Ascending aorta (tissue), 2 donors: ENCODE measurements around the gene PGPEP1. TPM values are rescaled to one million over a fixed set of nuclear protein-coding genes. Genes with fewer than 3 reads are reported as not detected.

Source experiments
- DNase-seq, 2 donors: peaks; one replicate each; pipeline ENCODE4 v3.0.0-alpha.2; 2019; ENCODE audit warnings: low spot score in 2 of 2
- H3K27ac ChIP-seq, 2 donors: fragments of 200-600 bp; sonication (generic); one replicate each; pipeline ENCODE4 v1.5.1; 2016 to 2017; ENCODE audit warnings: mild to moderate bottlenecking in 1 of 2
- H3K27me3 ChIP-seq: fragments of 200-600 bp; sonication (generic); one replicate; pipeline ENCODE4 v1.5.1; 2017
- H3K36me3 ChIP-seq, 2 donors: fragments of 200-600 bp; sonication (generic); one replicate each; pipeline ENCODE4 v1.5.1; 2016
- H3K4me1 ChIP-seq, 2 donors: fragments of 200-600 bp; sonication (generic); one replicate each; pipeline ENCODE4 v1.5.1; 2016 to 2017; ENCODE audit warnings: mild to moderate bottlenecking in 1 of 2
- H3K4me3 ChIP-seq, 2 donors: fragments of 200-600 bp; sonication (generic); one replicate each; pipeline ENCODE4 v1.5.1; 2016 to 2017; ENCODE audit warnings: mild to moderate bottlenecking in 1 of 2
- H3K9me3 ChIP-seq, 2 donors: fragments of 200-600 bp; sonication (generic); one replicate each; pipeline ENCODE4 v1.5.1; 2016
- intact Hi-C: fragments of 100-400 bp; cut with DNase I; formaldehyde crosslinking; loops from one replicate; pipeline ENCODE4 v1.15.1; 2023
- total RNA-seq: library from RNA; depleted of rRNA; stranded (reverse); fragments of >200 nt; gene quantifications from one replicate; pipeline ENCODE4 v1.1.0, GENCODE V29; 2016
- TF ChIP-seq, protein P1 (sequence below), 3 experiments: fragments of 200-600 bp in 2 of 3; fragments of 450-650 bp in 1 of 3; sonication (generic) in 2 of 3; IDR thresholded peaks; one replicate each; pipeline ENCODE4 v1.5.1; 2016 to 2019; ENCODE audit warnings: antibody characterized with exemption in 3 of 3, mild to moderate bottlenecking in 1 of 3, moderate library complexity in 1 of 3

PGPEP1 gene
- total RNA-seq, 1 donor from 2014 or later, result 14.8 TPM

DNA sequence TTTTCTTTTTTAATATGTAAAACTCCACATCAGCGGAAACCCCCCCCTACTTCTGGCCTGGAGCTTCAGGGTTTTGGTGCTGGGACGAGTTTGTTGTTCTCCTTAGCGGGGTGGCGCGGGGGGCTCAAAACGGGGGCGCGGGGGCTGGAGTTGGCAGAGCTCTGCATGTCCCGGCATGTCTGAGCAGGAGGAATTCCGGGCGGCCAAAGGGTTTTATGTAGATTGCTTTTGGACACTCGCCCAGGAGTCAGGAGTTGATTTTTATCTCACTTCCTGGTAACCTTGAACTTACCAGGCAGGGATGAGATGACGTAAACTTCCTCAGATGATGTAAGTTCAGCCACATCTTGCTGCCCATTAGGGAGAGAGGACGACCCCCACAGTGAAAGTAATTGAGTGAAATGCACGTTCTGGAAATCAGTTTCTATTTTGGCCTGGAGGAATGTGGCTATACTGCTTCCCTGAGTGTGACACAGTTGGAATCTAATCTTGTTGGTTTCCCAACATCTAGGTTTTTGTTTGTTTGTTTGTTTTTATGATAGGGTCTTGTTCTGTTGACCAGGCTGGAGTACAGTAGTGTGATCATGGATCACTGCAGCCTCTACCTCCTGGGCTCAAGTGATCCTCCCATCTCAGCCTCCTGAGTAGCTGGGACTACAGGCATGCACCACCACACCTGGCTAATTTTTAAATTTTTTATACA, 24.6 kb downstream of the PGPEP1 start:
- DNase-seq, result peak in 1 of 2 donors; percentile 90
- Histone ChIP-seq H3K4me3 (peak overlapping the region in 1 of 2 donors; percentile 2), H3K4me1 (peaks cover 5 to 16% of the 10 kb centered on the region in 2 donors)

DNA sequence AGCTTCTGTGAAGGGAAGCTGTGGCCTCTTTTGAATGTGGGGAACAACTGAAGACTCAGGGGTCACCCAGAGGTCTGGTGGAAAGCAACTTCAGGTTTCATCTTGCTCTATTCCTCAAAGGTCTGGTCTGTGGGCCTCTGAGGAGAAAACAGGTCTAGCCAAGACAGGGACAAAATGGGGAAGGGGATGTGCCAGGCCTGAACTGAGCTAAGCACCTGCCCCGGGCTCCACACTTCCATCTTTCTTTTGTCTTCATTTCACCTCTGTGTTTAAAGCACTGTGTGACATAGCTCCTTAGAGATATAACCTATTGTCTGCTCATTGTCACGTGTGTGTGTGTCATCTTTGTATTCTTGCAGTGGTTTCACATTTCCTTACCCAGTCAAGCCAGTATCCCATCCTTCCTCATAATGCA, 25.6 kb downstream of the PGPEP1 start:
- peaks cover 5 to 16% of the 10 kb centered on the region in 2 donors for H3K4me1 ChIP-seq
- peak overlapping the region; percentile 81 to 85 for H3K27ac ChIP-seq
- peaks cover 2 to 14% of the 10 kb centered on the region in 2 donors for H3K36me3 ChIP-seq
- TF ChIP-seq, protein P1, sequence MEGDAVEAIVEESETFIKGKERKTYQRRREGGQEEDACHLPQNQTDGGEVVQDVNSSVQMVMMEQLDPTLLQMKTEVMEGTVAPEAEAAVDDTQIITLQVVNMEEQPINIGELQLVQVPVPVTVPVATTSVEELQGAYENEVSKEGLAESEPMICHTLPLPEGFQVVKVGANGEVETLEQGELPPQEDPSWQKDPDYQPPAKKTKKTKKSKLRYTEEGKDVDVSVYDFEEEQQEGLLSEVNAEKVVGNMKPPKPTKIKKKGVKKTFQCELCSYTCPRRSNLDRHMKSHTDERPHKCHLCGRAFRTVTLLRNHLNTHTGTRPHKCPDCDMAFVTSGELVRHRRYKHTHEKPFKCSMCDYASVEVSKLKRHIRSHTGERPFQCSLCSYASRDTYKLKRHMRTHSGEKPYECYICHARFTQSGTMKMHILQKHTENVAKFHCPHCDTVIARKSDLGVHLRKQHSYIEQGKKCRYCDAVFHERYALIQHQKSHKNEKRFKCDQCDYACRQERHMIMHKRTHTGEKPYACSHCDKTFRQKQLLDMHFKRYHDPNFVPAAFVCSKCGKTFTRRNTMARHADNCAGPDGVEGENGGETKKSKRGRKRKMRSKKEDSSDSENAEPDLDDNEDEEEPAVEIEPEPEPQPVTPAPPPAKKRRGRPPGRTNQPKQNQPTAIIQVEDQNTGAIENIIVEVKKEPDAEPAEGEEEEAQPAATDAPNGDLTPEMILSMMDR (IDR thresholded peaks at IDR 0.05), result no peak
- H3K9me3 ChIP-seq, result no peaks in the 10 kb centered on the region
- no peaks in the 10 kb centered on the region for H3K27me3 ChIP-seq
- intact Hi-C loops, result no loop called here
- no peak overlapping the region for H3K4me3 ChIP-seq
- DNase-seq, result no peak

More for the DNA sequence above, 24.6 kb downstream of the PGPEP1 start:
- TF ChIP-seq, protein P1 (IDR thresholded peaks at IDR 0.05), result no peak
- H3K9me3 ChIP-seq, result no peaks in the 10 kb centered on the region
- H3K36me3 ChIP-seq, result peaks cover 2 to 21% of the 10 kb centered on the region in 2 donors
- no peaks in the 10 kb centered on the region for H3K27me3 ChIP-seq
- intact Hi-C loops, result loop anchor here (2.0 kb wide), 1 partner anchor 24 kb away; no protein-coding TSS in a partner anchor
- H3K27ac ChIP-seq, result peak overlapping the region; percentile 81 to 85

DNA sequence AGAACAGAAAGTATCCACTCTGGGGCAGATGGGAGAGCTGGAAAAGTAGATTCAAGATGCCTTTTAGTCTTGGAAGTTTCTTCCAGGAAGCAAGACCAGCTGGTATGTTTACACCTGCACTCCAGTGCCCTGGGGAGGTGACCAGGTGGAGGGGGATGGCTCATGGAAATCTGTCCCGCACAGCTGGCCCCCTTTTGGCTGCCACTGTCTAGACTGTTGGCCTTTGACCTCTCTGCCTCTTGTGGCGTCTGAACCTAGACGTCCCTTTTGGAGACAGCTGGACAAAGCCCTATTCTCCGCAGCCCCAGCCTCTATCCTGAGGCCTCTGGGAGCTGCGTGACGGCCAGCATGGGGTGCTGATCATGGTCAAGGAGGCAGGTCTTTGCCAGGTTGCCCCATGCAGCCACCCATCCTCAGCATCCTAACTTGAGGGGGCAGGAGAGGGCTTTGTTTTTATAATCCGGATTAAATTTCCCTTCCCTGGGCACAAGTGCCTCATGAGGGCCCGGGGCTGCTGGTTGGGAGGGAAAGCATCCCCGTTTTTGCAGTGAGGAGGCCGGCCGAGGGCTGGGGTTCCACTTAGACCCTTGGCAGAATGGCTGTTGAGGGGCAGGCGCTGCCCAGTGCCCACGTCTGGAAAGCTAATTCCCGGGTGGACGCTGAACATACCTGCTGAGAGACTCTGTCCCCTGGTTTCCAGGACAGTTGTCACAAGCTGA, 28.3 kb downstream of the PGPEP1 start:
- no peak overlapping the region for H3K27ac ChIP-seq
- intact Hi-C loops, result no loop called here
- TF ChIP-seq, protein P1 (IDR thresholded peaks at IDR 0.05), result no peak
- DNase-seq, result no peak
- H3K9me3 ChIP-seq, result no peaks in the 10 kb centered on the region
- H3K4me1 ChIP-seq, result peaks cover 5 to 16% of the 10 kb centered on the region in 2 donors
- peaks cover 0 to 2% of the 10 kb centered on the region in 2 donors for H3K36me3 ChIP-seq
- H3K27me3 ChIP-seq, result no peaks in the 10 kb centered on the region
- H3K4me3 ChIP-seq, result no peak overlapping the region

DNA sequence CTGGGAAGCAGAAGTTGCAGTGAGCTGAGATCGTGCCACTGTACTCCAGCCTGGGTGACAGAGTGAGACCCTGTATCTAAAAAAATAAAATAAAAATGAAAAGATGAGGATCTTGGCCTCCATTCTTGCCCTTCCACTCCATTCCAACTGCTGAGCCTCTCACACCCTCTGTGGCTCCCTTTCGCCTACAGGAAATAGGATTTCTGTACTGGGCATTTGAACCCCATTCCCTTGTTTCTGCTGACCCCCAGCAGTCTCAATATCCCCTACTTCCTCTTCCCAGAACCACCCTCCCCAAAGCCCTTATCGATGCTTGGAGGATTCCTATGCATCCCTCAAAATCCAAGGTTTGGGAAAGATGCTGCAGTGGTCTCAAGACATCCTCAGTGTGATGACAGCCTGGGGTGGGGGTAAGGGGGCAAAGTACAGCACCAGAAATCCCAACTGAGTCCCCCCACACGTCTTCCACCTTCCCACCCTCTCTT, 33.1 kb downstream of the PGPEP1 start:
- intact Hi-C loops, result no loop called here
- Histone ChIP-seq H3K27ac (peak overlapping the region; percentile 78 to 79), H3K36me3 (no peaks in the 10 kb centered on the region), H3K9me3 (no peaks in the 10 kb centered on the region), H3K4me1 (peaks cover 5 to 13% of the 10 kb centered on the region in 2 donors), H3K4me3 (no peak overlapping the region), H3K27me3 (no peaks in the 10 kb centered on the region)
- DNase-seq, result no peak
- TF ChIP-seq, protein P1 (IDR thresholded peaks at IDR 0.05), result no peak

DNA sequence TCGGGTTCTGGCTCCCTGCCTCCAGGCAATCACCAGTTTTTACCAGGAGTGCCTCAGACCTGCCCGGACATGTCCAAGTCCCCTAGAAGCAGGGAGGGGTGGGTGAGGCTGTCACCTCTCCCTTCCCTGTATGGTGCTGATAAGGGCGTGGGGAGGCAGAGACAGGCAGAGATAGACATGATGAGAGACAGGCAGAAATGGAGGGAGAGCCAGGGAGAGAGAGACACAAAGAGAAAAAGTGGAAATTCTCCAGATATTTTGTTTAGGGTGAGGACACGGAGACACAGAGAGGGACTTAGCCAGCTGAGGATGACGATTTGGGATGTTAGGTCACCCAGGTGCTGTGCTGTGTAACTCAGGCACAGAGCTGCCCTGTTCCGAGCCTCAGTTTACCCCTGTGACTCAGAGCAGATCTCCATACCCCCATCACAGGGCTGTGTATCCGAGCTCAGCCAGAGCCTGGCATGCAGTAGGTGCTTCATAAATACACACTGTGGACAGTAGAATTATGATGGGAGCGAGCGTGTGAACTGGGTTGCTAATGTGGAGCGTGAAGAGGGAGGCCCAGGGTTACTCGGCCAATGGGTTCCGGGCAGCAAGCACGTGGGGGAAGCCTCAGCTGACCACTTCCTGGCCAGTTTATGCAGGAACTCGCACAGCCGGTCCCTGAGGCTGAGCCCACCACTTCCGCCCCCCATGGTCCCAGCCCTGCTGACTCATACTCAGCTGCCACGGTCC, 33.7 kb downstream of the PGPEP1 start:
- H3K4me3 ChIP-seq, result no peak overlapping the region
- H3K36me3 ChIP-seq, result no peaks in the 10 kb centered on the region
- H3K9me3 ChIP-seq, result no peaks in the 10 kb centered on the region
- peak; percentile 92 to 96 for DNase-seq
- peaks cover 5 to 16% of the 10 kb centered on the region in 2 donors for H3K4me1 ChIP-seq
- H3K27ac ChIP-seq, result peak overlapping the region; percentile 78 to 79
- intact Hi-C loops, result no loop called here
- TF ChIP-seq, protein P1 (IDR thresholded peaks at IDR 0.05), result no peak
- no peaks in the 10 kb centered on the region for H3K27me3 ChIP-seq
